ENCODE data around the gene GNAS-AS1. TPM values are rescaled to one million over a fixed set of nuclear protein-coding genes. Genes with fewer than 3 reads are reported as not detected.

GNAS-AS1 gene
- total RNA-seq, 1 donor from 2014 or later, result 1.1 TPM

DNA sequence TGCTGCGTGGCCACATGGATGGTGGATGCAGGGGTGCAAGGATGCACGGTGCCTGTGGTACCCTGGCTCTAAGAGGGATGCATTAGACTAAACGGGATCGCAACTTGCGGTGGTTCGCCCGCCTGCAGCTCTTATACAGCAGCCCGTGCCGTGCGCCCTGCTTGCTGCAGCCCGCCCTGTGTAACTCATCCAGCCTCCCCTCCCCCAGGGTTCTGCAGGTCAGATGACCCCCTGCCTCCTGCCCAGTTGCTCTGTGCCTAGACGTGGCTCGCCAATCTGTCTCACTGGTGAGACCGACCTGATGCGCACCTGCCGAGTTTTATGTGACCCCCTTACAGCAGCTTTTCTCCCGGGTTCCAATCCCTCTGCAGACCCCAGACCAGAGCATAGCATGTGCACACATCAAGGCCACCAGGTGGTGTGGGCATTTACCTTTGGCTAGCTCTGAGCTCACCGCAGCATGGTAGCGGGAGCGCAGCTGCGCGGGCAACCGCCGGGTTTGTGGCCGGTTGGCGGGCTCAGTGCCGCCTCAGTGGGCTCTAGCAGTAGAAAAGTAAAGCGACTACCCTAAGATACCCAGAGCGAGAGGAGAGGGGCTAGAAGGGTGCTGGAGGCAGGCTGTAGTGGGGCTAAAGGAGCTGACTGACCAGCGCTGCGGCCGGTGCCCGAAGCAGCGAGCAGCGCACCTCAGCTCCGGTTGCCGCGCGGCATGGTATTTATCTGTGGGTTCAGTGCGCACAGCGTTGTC lies 693 bp upstream of the GNAS-AS1 start:
- ATAC-seq, result no peak
- TF ChIP-seq, protein P1, sequence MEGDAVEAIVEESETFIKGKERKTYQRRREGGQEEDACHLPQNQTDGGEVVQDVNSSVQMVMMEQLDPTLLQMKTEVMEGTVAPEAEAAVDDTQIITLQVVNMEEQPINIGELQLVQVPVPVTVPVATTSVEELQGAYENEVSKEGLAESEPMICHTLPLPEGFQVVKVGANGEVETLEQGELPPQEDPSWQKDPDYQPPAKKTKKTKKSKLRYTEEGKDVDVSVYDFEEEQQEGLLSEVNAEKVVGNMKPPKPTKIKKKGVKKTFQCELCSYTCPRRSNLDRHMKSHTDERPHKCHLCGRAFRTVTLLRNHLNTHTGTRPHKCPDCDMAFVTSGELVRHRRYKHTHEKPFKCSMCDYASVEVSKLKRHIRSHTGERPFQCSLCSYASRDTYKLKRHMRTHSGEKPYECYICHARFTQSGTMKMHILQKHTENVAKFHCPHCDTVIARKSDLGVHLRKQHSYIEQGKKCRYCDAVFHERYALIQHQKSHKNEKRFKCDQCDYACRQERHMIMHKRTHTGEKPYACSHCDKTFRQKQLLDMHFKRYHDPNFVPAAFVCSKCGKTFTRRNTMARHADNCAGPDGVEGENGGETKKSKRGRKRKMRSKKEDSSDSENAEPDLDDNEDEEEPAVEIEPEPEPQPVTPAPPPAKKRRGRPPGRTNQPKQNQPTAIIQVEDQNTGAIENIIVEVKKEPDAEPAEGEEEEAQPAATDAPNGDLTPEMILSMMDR (IDR thresholded peaks at IDR 0.05), result no peak
- Histone ChIP-seq H3K9me3 (no peaks in the 10 kb centered on the region), H3K27ac (no peak overlapping the region), H3K36me3 (no peaks in the 10 kb centered on the region), H3K4me1 (peaks cover 3% of the 10 kb centered on the region), H3K4me3 (peak overlapping the region; percentile 44), H3K27me3 (peaks cover 74% of the 10 kb centered on the region)
- intact Hi-C loops (cut with DNase I), result no loop called here
- peak; percentile 64 for DNase-seq

DNA sequence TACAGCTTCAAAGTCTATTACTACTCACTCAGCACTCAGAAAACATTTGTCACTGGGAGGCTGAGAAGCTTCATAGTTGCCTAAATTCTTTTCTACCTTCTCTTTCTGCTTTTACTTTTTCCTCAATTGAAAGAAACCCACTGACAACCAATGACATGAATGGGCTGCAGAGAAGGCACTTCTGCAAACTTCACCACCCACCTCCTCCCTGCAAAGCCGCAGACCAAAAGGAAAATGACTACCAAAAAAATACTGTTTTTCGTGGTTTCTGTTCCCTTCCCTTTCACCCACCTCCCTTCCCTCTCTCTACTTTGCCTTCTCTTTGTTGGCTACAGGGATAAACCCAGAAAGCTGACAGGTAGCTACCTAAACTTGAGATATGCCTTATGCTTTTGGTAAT lies 3.2 kb downstream of the GNAS-AS1 start:
- Histone ChIP-seq H3K36me3 (no peaks in the 10 kb centered on the region), H3K27ac (no peak overlapping the region), H3K27me3 (peaks cover 40% of the 10 kb centered on the region), H3K4me3 (no peak overlapping the region), H3K9me3 (no peaks in the 10 kb centered on the region), H3K4me1 (no peaks in the 10 kb centered on the region)
- ATAC-seq (peak; percentile 33), DNase-seq (no peak)
- intact Hi-C loops (cut with DNase I), result no loop called here
- TF ChIP-seq, protein P1 (IDR thresholded peaks at IDR 0.05), result no peak

DNA sequence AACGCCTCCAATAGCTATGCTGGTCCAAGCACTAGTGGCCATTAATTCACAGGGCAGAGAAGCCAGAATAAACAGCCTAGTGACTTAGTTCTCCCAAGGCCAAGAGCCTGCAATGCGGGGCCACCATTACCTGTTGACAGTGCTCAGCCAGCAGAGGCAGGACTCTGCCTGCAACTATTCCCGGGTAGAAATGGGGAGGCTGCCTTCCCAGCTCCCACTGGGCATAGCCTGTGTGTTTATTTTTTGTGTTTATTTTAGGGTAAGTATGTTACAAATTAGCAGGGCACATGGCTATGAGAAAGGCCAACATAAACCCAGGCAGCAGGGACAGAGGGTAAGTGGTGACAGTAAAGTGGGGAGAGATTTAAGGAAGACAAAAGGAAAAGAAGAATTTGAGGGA lies 5.0 kb downstream of the GNAS-AS1 start:
- Histone ChIP-seq H3K27ac (no peak overlapping the region), H3K9me3 (no peaks in the 10 kb centered on the region), H3K4me3 (no peak overlapping the region), H3K27me3 (peaks cover 35% of the 10 kb centered on the region), H3K36me3 (no peaks in the 10 kb centered on the region), H3K4me1 (no peaks in the 10 kb centered on the region)
- no peak for ATAC-seq
- TF ChIP-seq, protein P1 (IDR thresholded peaks at IDR 0.05), result no peak
- intact Hi-C loops (cut with DNase I), result no loop called here
- no peak for DNase-seq

DNA sequence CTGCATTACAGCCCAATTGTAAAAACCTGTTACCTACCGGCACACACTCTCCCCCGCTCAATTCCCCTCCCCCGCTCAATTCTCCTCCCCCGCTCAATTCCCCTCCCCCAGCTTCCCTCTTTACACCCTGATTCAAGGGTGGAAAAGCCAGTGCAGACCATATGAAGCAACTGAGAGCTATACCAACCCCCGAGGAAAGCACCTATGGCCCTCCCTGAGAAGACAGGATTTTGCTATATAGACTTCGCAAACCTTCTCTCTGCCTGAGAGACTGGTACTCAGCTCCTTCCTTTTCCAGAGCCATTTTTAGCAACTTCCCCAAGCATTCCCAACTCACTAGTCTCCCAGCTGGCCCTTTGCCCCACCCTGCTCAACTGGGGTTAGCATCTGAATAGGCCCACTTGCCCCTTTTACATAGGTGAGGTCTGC lies 7.6 kb downstream of the GNAS-AS1 start:
- TF ChIP-seq, protein P1 (IDR thresholded peaks at IDR 0.05), result no peak
- no peaks in the 10 kb centered on the region for H3K36me3 ChIP-seq
- H3K27ac ChIP-seq, result no peak overlapping the region
- no peaks in the 10 kb centered on the region for H3K4me1 ChIP-seq
- DNase-seq, result no peak
- intact Hi-C loops (cut with DNase I), result no loop called here
- no peak overlapping the region for H3K4me3 ChIP-seq
- ATAC-seq, result no peak
- H3K9me3 ChIP-seq, result no peaks in the 10 kb centered on the region
- H3K27me3 ChIP-seq, result peaks cover 38% of the 10 kb centered on the region

DNA sequence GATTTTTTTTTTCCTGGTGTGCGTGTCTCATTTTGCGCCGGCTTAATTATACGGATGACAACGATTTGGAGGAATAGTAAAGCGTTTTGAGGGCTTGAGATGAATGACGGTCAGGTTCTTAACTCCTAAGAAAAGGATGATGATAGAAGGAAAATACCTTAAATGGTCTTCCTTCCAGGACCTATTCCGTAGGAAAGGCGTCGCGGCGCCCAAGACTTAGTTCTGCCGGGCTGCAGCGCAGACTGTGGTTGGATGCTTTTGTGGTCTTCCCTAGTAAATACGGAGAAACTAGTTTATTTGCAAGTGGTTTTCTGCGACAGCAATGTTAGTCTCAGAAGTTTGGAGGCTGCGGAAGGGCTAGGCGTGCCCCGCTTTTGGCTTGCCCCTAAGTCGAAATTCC lies 8.4 kb downstream of the GNAS-AS1 start:
- DNase-seq (no peak), ATAC-seq (no peak)
- intact Hi-C loops (cut with DNase I), result no loop called here
- no peaks in the 10 kb centered on the region for H3K4me1 ChIP-seq
- H3K9me3 ChIP-seq, result no peaks in the 10 kb centered on the region
- H3K4me3 ChIP-seq, result no peak overlapping the region
- H3K27ac ChIP-seq, result no peak overlapping the region
- no peaks in the 10 kb centered on the region for H3K36me3 ChIP-seq
- TF ChIP-seq, protein P1 (IDR thresholded peaks at IDR 0.05), result no peak
- H3K27me3 ChIP-seq, result peaks cover 38% of the 10 kb centered on the region
